Loucy (cell line): ENCODE measurements around the gene EXTL2.

Experiments
- EZH2phosphoT487 ChIP-seq: fragments of 200-600 bp; IDR thresholded peaks from 2 replicates; pipeline ENCODE4 v1.6.1; 2018; ENCODE audit warnings: antibody characterized with exemption, mild to moderate bottlenecking, moderate library complexity, borderline replicate concordance
- TF ChIP-seq, protein P1 (sequence below): fragments of 200-600 bp; sonication (generic); conservative IDR thresholded peaks from 2 replicates; pipeline ENCODE4 v1.5.1; 2014; ENCODE audit warnings: mild to moderate bottlenecking, antibody characterized with exemption, low read length

DNA sequence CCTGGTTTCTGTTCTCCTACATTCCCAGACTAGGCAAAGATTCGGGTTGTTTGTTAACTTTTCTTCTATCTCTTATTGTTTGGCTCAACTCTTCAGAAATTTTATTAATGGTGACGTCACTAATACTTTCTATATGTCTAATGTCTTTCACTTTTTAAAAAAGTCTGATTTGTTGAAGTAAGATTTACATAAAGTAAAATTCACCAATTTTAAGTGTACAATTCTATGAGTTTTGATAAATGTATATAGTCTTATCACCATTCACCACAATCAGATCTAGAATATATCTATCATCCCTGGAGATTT, 27.8 kb downstream of the EXTL2 start:
- TF ChIP-seq, protein P1, sequence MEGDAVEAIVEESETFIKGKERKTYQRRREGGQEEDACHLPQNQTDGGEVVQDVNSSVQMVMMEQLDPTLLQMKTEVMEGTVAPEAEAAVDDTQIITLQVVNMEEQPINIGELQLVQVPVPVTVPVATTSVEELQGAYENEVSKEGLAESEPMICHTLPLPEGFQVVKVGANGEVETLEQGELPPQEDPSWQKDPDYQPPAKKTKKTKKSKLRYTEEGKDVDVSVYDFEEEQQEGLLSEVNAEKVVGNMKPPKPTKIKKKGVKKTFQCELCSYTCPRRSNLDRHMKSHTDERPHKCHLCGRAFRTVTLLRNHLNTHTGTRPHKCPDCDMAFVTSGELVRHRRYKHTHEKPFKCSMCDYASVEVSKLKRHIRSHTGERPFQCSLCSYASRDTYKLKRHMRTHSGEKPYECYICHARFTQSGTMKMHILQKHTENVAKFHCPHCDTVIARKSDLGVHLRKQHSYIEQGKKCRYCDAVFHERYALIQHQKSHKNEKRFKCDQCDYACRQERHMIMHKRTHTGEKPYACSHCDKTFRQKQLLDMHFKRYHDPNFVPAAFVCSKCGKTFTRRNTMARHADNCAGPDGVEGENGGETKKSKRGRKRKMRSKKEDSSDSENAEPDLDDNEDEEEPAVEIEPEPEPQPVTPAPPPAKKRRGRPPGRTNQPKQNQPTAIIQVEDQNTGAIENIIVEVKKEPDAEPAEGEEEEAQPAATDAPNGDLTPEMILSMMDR: no peak
- no peak for TF ChIP-seq EZH2phosphoT487
